GM12864 (cell line): ENCODE measurements around the gene AGR3.

Experiments used
- DNase-seq: peaks from one replicate; pipeline ENCODE4 v3.0.0-alpha.2; 2011; ENCODE audit warnings: low read depth
- H3K4me3 ChIP-seq: 2 replicates; pipeline ENCODE4 v1.5.1; 2011; ENCODE audit warnings: mild to moderate bottlenecking, low read depth, low read length, control low read depth
- TF ChIP-seq, protein P1 (sequence below): IDR thresholded peaks from 2 replicates; pipeline ENCODE4 v1.5.1; 2011; ENCODE audit warnings: low read depth, mild to moderate bottlenecking, moderate library complexity, low read length, control low read depth, inconsistent platforms; ENCODE audit errors: missing control alignments

Gene AGR3

GRCh38 chr7:16881844-16882243 lies at the start of gene AGR3:
Gene AGR3, minus strand, starts transcription at chr7:16881983. Its CDS starts 3,365 bp downstream, at chr7:16878618.
- TF ChIP-seq, protein P1, sequence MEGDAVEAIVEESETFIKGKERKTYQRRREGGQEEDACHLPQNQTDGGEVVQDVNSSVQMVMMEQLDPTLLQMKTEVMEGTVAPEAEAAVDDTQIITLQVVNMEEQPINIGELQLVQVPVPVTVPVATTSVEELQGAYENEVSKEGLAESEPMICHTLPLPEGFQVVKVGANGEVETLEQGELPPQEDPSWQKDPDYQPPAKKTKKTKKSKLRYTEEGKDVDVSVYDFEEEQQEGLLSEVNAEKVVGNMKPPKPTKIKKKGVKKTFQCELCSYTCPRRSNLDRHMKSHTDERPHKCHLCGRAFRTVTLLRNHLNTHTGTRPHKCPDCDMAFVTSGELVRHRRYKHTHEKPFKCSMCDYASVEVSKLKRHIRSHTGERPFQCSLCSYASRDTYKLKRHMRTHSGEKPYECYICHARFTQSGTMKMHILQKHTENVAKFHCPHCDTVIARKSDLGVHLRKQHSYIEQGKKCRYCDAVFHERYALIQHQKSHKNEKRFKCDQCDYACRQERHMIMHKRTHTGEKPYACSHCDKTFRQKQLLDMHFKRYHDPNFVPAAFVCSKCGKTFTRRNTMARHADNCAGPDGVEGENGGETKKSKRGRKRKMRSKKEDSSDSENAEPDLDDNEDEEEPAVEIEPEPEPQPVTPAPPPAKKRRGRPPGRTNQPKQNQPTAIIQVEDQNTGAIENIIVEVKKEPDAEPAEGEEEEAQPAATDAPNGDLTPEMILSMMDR: no peak
- no peak within 1 kb of the TSS for H3K4me3 ChIP-seq
- DNase-seq: no peak

DNA sequence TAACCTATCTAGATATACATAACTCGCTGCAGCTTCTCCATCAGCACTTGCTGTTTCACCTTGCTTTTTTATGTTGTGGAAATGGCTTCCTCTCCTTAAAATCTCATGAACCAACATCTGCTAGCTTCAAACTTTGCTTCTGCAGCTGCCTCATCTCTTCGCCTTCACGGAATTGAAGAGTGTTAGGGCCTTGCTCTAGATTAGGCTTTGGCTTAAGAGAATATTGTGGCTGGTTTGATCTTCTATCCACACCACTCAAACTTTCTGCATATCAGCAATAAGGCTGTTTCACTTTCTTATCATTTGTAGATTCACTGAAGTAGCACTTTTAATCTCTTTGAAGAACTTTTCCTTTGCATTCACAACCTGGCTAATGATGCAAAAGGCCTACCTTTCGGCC lies 49.2 kb upstream of the AGR3 start:
- no peak for DNase-seq
- TF ChIP-seq, protein P1: no peak
- H3K4me3 ChIP-seq: no peak overlapping the region

GRCh38 chr7:16929146-16929762 lies 47.5 kb upstream of the AGR3 start:
- H3K4me3 ChIP-seq: no peak overlapping the region

GRCh38 chr7:16926861-16927260 lies 45.1 kb upstream of the AGR3 start:
- no peak overlapping the region for H3K4me3 ChIP-seq
- TF ChIP-seq, protein P1: no peak
- DNase-seq: no peak

More at GRCh38 chr7:16929146-16929762, 47.5 kb upstream of the AGR3 start:
- TF ChIP-seq, protein P1: no peak
- DNase-seq: peak; percentile 30

GRCh38 chr7:16926283-16926682 lies 44.5 kb upstream of the AGR3 start:
- TF ChIP-seq, protein P1: peak; percentile 62
- DNase-seq: no peak
- H3K4me3 ChIP-seq: no peak overlapping the region

DNA sequence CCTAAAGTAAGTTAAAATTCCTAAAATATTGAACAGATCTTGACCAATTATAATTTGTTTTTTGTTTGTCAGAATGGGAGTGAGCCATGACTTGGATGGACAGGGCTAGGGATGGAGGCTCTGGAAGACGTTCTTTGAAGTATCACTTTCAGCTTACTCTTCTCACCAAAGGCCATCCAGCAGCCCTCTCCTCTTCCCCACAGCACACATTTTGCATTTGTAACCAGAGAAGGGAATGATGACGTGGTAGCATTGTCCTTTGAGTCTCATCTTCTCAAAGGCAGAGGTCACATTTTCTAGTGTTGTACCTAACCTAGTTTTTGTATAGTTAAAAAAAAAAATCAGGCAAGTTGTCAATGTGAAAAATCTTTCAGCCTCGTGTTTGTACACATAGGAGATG lies 43.8 kb upstream of the AGR3 start:
- H3K4me3 ChIP-seq: no peak overlapping the region
- no peak for DNase-seq

GRCh38 chr7:16923019-16923418 lies 41.2 kb upstream of the AGR3 start:
- H3K4me3 ChIP-seq: no peak overlapping the region
- DNase-seq: no peak
- TF ChIP-seq, protein P1: no peak

More for the DNA sequence above, 43.8 kb upstream of the AGR3 start:
- TF ChIP-seq, protein P1: no peak
